HG03469 (cell line): ENCODE data around the gene EVX2.

ENCODE experiments used
- ATAC-seq: cut with Tn5 transposase; IDR thresholded peaks from one replicate; pipeline ENCODE4 v1.9.1; 2021; ENCODE audit warnings: mild to moderate bottlenecking, moderate library complexity, moderate number of reproducible peaks; ENCODE audit not compliant: unreplicated experiment

Gene EVX2

GRCh38 chr2:176096986-176097819 lies 13.4 kb upstream of the EVX2 start:
- peak; percentile 78 for ATAC-seq

GRCh38 chr2:176096243-176096985 lies 12.7 kb upstream of the EVX2 start:
- ATAC-seq, result no peak

DNA sequence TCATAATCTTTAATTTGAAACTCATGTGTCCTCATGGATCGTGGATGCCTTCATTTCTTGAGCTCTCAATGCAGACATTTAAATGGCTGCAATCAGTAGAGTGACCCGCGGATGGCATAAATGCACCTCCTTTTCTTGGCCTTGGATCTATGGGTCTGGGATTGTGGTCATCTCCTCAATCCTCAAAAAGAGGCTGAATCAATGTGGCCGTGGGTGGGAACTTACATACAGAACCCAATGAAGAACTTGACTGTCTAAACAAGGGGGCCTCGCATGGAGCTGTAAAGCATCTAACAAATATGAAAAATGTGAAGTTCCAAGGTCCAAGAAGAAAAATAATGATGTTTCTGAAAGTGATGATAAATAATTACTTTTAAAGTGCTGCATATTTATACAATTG lies 11.7 kb upstream of the EVX2 start:
- ATAC-seq, result no peak

GRCh38 chr2:176094349-176094748 lies 10.6 kb upstream of the EVX2 start:
- ATAC-seq, result no peak

- no peak for ATAC-seq
Measured at GRCh38 chr2:176093898-176094249, 10.1 kb upstream of the EVX2 start.

DNA sequence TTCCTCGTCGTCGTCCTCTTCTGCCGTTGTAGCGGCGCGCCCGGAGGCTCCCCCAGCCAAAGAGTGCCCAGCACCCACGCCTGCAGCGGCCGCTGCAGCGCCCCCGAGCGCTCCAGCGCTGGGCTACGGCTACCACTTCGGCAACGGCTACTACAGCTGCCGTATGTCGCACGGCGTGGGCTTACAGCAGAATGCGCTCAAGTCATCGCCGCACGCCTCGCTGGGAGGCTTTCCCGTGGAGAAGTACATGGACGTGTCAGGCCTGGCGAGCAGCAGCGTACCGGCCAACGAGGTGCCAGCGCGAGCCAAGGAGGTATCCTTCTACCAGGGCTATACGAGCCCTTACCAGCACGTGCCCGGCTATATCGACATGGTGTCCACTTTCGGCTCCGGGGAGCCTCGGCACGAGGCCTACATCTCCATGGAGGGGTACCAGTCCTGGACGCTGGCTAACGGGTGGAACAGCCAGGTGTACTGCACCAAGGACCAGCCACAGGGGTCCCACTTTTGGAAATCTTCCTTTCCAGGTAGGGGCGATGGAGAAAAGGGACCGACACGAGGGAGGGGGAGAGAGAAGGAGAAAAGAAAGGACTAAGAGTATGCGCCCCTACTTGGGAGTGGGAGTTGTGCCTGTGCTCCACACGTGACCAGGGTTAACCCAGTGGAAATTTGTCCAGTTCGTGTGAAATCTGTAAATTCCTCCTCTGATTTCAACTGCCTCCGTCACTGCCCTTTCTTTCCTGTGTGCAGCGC lies 9.6 kb upstream of the EVX2 start:
- no peak for ATAC-seq

GRCh38 chr2:176092270-176093144 lies 8.7 kb upstream of the EVX2 start, which contains the start of gene HOXD13:
HOXD13 (plus strand) TSS chr2:176092721; CDS start chr2:176092891, 170 bp downstream.
- no peak for ATAC-seq

- ATAC-seq, result no peak
Measured at GRCh38 chr2:176091329-176092258, 7.8 kb upstream of the EVX2 start.

GRCh38 chr2:176090862-176091261 lies 7.1 kb upstream of the EVX2 start:
- no peak for ATAC-seq

GRCh38 chr2:176089843-176090395 lies 6.2 kb upstream of the EVX2 start:
- ATAC-seq, result no peak

DNA sequence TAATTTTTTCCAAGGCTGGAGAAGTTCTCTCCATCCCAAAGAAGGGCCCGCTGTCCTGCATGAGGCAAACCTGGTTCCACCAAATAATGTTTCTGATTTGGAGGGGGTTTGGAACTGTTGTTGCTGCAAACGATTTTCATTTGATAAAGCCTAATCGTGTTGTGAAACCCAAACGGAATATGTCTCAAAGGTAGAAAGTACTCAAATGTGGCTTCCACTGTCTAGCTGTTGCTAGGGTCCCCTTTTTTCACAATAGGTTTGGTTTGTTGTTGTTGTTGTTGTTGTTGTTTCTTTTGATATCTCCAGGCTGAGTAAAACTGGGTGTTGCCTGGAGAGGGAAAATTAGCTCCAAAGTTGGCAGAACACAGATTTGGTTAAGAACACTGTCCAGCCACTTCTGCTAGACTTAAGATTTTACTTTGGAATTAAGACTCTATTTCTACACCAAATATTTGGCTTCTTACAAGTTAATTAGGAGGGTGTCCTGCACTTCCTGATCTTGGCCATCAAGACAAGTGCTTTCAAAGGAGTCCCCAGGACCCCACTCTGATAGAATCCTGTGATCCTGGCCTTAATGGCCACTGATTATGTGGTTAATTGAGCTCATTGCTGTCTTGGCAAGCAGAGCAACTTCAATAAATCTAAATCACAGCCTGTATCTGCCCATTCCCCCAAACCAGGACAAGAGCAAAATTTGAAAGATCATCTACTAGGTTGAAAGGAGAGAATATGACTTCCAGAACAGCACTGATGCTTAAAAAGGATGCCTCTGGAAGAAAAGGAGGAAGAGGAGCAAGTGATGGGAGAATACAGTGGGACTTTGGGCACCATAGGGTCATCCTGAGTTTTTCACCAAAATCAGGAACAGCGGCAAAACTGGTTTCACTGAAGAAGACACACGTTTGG lies 5.4 kb upstream of the EVX2 start:
- ATAC-seq, result no peak

DNA sequence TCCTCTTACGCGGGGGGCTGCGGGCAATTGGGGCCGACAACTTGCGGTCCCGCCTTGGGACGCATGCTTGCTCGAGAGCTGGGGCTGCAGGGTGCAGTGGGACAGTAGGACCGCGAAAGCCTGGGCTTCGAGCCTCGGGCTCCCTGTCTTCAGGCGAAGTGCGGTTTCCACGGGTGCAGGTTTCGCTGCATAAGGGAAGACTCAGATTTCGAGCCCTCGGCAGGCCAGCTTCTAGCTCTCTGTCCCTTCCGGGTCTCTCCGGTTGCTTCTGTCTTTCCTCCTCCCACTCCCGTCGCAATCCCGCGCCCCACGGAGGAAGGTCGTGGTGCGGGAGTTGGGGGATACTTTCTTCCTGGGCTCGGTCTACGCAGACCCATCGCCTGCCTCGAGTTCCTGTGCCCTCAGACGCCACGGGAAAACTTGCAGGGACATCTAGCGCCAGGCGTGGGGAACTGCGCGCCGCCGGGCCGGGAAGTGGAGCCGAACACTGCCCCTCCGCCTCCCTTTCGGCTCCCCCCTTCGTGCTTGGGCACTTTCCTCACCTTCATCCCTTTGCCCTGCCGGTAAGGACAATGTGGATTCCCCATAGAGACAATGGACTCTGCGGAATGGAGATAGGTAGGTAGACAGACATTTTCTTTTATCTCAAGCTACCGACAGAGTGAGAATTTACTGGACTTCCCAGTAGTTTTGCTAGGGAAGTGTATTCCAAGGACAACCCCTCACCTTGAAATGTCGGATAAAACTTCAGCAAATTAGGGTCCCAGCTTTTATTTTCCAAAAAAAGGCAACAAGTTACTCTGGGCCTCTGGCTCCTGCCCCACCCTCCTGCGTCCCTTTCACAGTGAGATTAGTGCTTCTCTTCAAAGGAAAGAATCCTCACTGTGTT lies 4.5 kb upstream of the EVX2 start:
- ATAC-seq, result no peak

DNA sequence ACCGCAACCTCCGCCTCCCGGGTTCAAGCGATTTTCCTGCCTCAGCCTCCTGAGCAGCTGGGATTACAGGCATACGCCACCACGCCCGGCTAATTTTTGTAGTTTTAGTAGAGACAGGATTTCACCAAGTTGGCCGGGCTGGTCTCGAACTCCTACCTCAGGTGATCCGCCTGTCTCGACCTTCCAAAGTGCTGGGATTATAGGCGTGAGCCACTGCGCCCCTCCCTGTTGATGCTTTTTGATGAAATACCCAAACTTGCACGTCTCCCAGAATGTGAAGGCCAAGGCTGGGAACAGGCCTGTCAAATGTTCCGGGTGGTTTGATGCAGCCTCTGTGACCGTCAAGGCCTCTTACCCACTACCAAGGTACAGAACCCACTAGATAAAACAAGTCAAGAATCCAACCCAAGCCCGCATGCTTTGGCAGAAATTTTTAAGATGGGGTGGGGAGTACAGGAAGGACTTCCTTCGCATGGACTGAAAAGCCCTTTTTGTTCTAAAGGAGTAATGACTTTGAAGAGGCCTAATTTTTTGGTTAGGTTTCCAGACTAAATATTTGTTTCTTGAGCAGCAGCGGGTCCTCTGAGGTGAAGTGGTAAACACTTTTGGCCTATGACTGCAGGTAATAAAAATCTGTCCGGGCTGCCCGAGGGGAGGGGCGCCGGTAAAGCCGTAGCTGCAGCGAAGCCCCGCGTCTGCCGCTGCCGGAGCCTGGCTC lies 3.7 kb upstream of the EVX2 start:
- no peak for ATAC-seq

GRCh38 chr2:176085861-176086771 lies 2.4 kb upstream of the EVX2 start:
- no peak for ATAC-seq

DNA sequence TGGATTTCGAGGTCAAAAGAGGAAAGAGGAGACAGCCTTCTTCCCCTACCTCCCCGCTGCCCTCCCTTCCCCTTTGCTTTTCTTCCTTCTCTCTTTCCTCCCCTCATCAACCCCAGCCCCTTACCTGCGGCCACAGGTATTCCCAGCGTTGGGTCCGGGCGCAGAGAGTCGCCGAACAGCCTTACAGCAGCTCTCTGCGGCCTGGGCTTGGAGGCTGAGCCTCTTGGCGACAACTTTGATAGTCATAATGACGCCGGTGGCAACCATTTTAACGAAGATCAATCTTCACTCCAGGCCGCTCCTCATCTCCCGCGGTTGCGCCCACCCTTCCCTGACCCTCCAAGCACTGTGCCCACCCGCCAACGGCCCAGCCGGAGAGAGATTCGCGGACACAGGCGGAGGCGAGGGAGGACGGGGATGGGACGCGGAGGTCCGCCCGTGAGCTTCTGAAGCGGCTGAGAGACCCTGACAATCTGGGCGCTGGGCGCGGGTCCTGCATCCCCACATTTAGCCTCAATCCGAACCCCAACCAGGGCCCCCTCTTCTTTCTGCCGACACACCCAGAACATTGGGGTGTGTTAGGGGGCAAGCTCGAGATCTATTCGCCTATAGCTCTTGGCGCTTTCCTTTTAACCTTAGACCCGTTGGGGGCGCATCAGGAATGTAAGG lies 1.5 kb upstream of the EVX2 start:
- ATAC-seq, result no peak
